Liver (tissue), 9 donors: ENCODE measurements around the gene CCNY. TPM values are rescaled to one million over a fixed set of nuclear protein-coding genes. Genes with fewer than 3 reads are reported as not detected.
A peak's percentile ranks its signal among the peaks of the same experiment; 100 is the strongest.

Experiments
- DNase-seq: peaks from one replicate; pipeline ENCODE4 v3.0.0-alpha.2; 2017; ENCODE audit warnings: low spot score
- H3K27ac ChIP-seq, 2 donors: one replicate each; pipeline ENCODE4 v1.7.0; 2013; ENCODE audit warnings: inconsistent platforms in 2 of 2, low read length in 2 of 2, control low read depth in 1 of 2, low read depth in 1 of 2, mild to moderate bottlenecking in 1 of 2
- H3K27me3 ChIP-seq, 4 donors: one replicate each; pipeline versions ENCODE4 v1.6.1 to v1.7.0; 2013; ENCODE audit warnings: low read length in 3 of 4, inconsistent platforms in 1 of 4, mild to moderate bottlenecking in 1 of 4, moderate library complexity in 1 of 4; ENCODE audit not compliant: control insufficient read depth in 4 of 4, insufficient read depth in 4 of 4
- H3K36me3 ChIP-seq, 4 donors: one replicate each; pipeline versions ENCODE4 v1.6.1 to v1.7.0; 2013; ENCODE audit warnings: low read length in 3 of 4, mild to moderate bottlenecking in 3 of 4, low read depth in 1 of 4, moderate library complexity in 1 of 4; ENCODE audit not compliant: control insufficient read depth in 4 of 4, insufficient read depth in 3 of 4
- H3K4me1 ChIP-seq, 4 donors: one replicate each; pipeline versions ENCODE4 v1.6.1 to v1.7.0; 2013; ENCODE audit warnings: low read length in 3 of 4, mild to moderate bottlenecking in 3 of 4, moderate library complexity in 1 of 4; ENCODE audit not compliant: control insufficient read depth in 4 of 4, insufficient read depth in 4 of 4
- H3K4me3 ChIP-seq, 3 donors: one replicate each; pipeline versions ENCODE4 v1.6.1 to v1.7.0; 2013; ENCODE audit warnings: low read length in 3 of 3, control low read depth in 1 of 3, low read depth in 1 of 3, mild to moderate bottlenecking in 1 of 3
- H3K9ac ChIP-seq, 2 donors: one replicate each; pipeline ENCODE4 v1.7.0; 2013; ENCODE audit warnings: low read length in 2 of 2, mild to moderate bottlenecking in 2 of 2, moderate library complexity in 2 of 2, control low read depth in 1 of 2, low read depth in 1 of 2
- H3K9me3 ChIP-seq, 4 donors: one replicate each; pipeline versions ENCODE4 v1.6.1 to v1.7.0; 2013; ENCODE audit warnings: low read length in 3 of 4; ENCODE audit not compliant: control insufficient read depth in 4 of 4
- EGR1 ChIP-seq, 2 donors: IDR thresholded peaks; 2 replicates each; pipeline ENCODE4 v1.6.1; 2016 to 2018; ENCODE audit warnings: antibody characterized with exemption in 2 of 2, low read depth in 2 of 2
- FOXA2 ChIP-seq: IDR thresholded peaks from 2 replicates; pipeline ENCODE4 v1.6.1; 2016; ENCODE audit warnings: antibody characterized with exemption
- GABPA ChIP-seq, 2 donors: IDR thresholded peaks in 1 of 2; conservative IDR thresholded peaks in 1 of 2; 2 replicates each; pipeline ENCODE4 v1.6.1; 2016; ENCODE audit warnings: antibody characterized with exemption in 2 of 2, mild to moderate bottlenecking in 1 of 2, moderate library complexity in 1 of 2
- HNF4A ChIP-seq, 2 donors: conservative IDR thresholded peaks; 2 replicates each; pipeline ENCODE4 v1.6.1; 2016; ENCODE audit warnings: antibody characterized with exemption in 2 of 2, mild to moderate bottlenecking in 2 of 2
- HNF4G ChIP-seq: IDR thresholded peaks from 2 replicates; pipeline ENCODE4 v1.6.1; 2016; ENCODE audit warnings: antibody characterized with exemption
- JUND ChIP-seq, 2 donors: IDR thresholded peaks; 2 replicates each; pipeline ENCODE4 v1.6.1; 2016; ENCODE audit warnings: antibody characterized with exemption in 2 of 2
- NR2F2 ChIP-seq: IDR thresholded peaks from 2 replicates; pipeline ENCODE4 v1.6.1; 2016; ENCODE audit warnings: antibody characterized with exemption
- RAD21 ChIP-seq, 2 donors: IDR thresholded peaks; 2 replicates each; pipeline ENCODE4 v1.6.1; 2016; ENCODE audit warnings: antibody characterized with exemption in 2 of 2, mild to moderate bottlenecking in 2 of 2
- RXRA ChIP-seq, 2 donors: IDR thresholded peaks; 2 replicates each; pipeline ENCODE4 v1.6.1; 2017 to 2018; ENCODE audit warnings: antibody characterized with exemption in 2 of 2, mild to moderate bottlenecking in 1 of 2
- SP1 ChIP-seq: IDR thresholded peaks from 2 replicates; pipeline ENCODE4 v1.6.1; 2018; ENCODE audit warnings: antibody characterized with exemption, mild to moderate bottlenecking
- TAF1 ChIP-seq: conservative IDR thresholded peaks from 2 replicates; pipeline ENCODE4 v1.6.1; 2016; ENCODE audit warnings: antibody characterized with exemption, mild to moderate bottlenecking
- YY1 ChIP-seq: IDR thresholded peaks from 2 replicates; pipeline ENCODE4 v1.6.1; 2016; ENCODE audit warnings: antibody characterized with exemption, mild to moderate bottlenecking
- WGBS: extraction: QIAGEN DNeasy Blood & Tissue Kit; methylation state at CpG from one replicate; pipeline ENCODE4 v1.1.7; 2013; 5-methylcytosine and 5-hydroxymethylcytosine counted together
- polyA plus RNA-seq, 2 donors: library from polyadenylated mRNA; stranded (reverse) in 1 of 2; unstranded in 1 of 2; fragments of 200-250 nt in 1 of 2; fragments of >200 nt in 1 of 2; fragmentation: Nextera tagmentation in 1 of 2; extraction: Ambion mirVana in 1 of 2; gene quantifications; one replicate each; pipeline versions ENCODE4 v1.2.1 to v1.2.3, GENCODE V29; 2013 to 2015
- total RNA-seq, 2 donors: library from RNA; depleted of rRNA; stranded (reverse); fragments of >200 nt; gene quantifications; one replicate each; pipeline ENCODE4 v1.2.3, GENCODE V29; 2014
- TF ChIP-seq, protein P1 (sequence below): fragments of 150-350 bp; IDR thresholded peaks from 2 replicates; pipeline ENCODE4 v1.5.1; 2017; ENCODE audit warnings: improper control_type of control experiment, low read depth, low read length; ENCODE audit not compliant: missing input control
- TF ChIP-seq, protein P2 (sequence below): IDR thresholded peaks from 2 replicates; pipeline ENCODE4 v1.6.1; 2016; ENCODE audit warnings: antibody characterized with exemption, mild to moderate bottlenecking
- TF ChIP-seq, protein P3 (sequence below): IDR thresholded peaks from 2 replicates; pipeline ENCODE4 v1.6.1; 2016; ENCODE audit warnings: antibody characterized with exemption
- TF ChIP-seq, protein P4 (sequence below): IDR thresholded peaks from 2 replicates; pipeline ENCODE4 v1.6.1; 2016; ENCODE audit warnings: antibody characterized with exemption
- TF ChIP-seq, protein P5 (sequence below): IDR thresholded peaks from 2 replicates; pipeline ENCODE4 v1.6.1; 2016; ENCODE audit warnings: antibody characterized with exemption
- donor health status: healthy.
- donor health status: healthy.
- donor health status: healthy.
- donor health status: healthy.
- donor health status: healthy.

Gene CCNY
- total and polyA plus RNA-seq, 4 donors: 17.6 to 38.4 (median 21.8) TPM

DNA sequence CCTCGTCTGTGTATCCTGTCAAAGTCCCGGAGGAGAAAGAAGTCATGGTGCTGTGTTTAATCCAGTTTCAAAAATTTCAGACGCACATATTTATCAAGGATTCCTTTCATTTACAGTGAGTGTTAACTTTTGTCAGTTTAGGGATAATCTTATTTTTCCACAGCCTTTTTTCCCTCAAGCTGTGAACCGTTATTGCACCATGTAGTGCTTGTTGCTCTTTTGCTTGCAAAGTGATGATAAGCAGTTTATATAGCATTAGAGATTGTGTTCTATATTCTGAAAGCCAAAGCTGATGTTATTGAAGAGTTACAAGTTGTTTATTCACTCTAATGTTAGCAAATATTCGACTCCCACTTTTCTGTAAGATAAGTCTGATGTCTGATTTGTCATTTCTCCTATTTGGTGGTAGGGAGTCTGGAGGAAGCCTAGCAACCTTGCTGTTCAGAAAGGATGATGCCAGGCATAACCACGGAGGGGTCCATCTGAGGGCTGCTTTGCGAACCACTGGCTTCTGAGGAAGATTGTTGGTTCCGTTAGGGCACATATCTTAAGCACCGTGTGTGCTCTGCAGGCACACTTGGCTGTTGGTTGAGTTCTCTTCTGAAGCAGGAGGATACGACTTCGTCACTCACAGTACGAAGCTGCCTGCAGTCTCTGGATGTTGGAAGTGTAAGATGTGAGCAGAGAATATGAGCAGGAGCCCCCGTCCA lies 11.7 kb downstream of the CCNY start:
- no peak overlapping the region for H3K9ac ChIP-seq
- H3K36me3 ChIP-seq: no peaks in the 10 kb centered on the region
- H3K9me3 ChIP-seq: no peaks in the 10 kb centered on the region
- no peak overlapping the region for H3K4me3 ChIP-seq
- 80% methylated on average over 13 of the region's 13 CpGs for WGBS
- no peaks in the 10 kb centered on the region for H3K27me3 ChIP-seq
- DNase-seq: no peak
- peak overlapping the region; percentile 31 to 72 for H3K27ac ChIP-seq
- TF ChIP-seq, protein P1, sequence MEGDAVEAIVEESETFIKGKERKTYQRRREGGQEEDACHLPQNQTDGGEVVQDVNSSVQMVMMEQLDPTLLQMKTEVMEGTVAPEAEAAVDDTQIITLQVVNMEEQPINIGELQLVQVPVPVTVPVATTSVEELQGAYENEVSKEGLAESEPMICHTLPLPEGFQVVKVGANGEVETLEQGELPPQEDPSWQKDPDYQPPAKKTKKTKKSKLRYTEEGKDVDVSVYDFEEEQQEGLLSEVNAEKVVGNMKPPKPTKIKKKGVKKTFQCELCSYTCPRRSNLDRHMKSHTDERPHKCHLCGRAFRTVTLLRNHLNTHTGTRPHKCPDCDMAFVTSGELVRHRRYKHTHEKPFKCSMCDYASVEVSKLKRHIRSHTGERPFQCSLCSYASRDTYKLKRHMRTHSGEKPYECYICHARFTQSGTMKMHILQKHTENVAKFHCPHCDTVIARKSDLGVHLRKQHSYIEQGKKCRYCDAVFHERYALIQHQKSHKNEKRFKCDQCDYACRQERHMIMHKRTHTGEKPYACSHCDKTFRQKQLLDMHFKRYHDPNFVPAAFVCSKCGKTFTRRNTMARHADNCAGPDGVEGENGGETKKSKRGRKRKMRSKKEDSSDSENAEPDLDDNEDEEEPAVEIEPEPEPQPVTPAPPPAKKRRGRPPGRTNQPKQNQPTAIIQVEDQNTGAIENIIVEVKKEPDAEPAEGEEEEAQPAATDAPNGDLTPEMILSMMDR: no peak
- TF ChIP-seq SP1: no peak
- no peak for TF ChIP-seq RXRA (IDR thresholded peaks at IDR 0.05)
- no peak for TF ChIP-seq FOXA2
- TF ChIP-seq, protein P2, sequence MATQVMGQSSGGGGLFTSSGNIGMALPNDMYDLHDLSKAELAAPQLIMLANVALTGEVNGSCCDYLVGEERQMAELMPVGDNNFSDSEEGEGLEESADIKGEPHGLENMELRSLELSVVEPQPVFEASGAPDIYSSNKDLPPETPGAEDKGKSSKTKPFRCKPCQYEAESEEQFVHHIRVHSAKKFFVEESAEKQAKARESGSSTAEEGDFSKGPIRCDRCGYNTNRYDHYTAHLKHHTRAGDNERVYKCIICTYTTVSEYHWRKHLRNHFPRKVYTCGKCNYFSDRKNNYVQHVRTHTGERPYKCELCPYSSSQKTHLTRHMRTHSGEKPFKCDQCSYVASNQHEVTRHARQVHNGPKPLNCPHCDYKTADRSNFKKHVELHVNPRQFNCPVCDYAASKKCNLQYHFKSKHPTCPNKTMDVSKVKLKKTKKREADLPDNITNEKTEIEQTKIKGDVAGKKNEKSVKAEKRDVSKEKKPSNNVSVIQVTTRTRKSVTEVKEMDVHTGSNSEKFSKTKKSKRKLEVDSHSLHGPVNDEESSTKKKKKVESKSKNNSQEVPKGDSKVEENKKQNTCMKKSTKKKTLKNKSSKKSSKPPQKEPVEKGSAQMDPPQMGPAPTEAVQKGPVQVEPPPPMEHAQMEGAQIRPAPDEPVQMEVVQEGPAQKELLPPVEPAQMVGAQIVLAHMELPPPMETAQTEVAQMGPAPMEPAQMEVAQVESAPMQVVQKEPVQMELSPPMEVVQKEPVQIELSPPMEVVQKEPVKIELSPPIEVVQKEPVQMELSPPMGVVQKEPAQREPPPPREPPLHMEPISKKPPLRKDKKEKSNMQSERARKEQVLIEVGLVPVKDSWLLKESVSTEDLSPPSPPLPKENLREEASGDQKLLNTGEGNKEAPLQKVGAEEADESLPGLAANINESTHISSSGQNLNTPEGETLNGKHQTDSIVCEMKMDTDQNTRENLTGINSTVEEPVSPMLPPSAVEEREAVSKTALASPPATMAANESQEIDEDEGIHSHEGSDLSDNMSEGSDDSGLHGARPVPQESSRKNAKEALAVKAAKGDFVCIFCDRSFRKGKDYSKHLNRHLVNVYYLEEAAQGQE: no peak
- TF ChIP-seq, protein P3, sequence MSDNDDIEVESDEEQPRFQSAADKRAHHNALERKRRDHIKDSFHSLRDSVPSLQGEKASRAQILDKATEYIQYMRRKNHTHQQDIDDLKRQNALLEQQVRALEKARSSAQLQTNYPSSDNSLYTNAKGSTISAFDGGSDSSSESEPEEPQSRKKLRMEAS: no peak
- TF ChIP-seq, protein P4, sequence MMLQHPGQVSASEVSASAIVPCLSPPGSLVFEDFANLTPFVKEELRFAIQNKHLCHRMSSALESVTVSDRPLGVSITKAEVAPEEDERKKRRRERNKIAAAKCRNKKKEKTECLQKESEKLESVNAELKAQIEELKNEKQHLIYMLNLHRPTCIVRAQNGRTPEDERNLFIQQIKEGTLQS: no peak
- TF ChIP-seq, protein P5, sequence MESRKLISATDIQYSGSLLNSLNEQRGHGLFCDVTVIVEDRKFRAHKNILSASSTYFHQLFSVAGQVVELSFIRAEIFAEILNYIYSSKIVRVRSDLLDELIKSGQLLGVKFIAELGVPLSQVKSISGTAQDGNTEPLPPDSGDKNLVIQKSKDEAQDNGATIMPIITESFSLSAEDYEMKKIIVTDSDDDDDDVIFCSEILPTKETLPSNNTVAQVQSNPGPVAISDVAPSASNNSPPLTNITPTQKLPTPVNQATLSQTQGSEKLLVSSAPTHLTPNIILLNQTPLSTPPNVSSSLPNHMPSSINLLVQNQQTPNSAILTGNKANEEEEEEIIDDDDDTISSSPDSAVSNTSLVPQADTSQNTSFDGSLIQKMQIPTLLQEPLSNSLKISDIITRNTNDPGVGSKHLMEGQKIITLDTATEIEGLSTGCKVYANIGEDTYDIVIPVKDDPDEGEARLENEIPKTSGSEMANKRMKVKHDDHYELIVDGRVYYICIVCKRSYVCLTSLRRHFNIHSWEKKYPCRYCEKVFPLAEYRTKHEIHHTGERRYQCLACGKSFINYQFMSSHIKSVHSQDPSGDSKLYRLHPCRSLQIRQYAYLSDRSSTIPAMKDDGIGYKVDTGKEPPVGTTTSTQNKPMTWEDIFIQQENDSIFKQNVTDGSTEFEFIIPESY: no peak
- peaks cover 25 to 65% (median 36%) of the 10 kb centered on the region in 4 donors for H3K4me1 ChIP-seq

DNA sequence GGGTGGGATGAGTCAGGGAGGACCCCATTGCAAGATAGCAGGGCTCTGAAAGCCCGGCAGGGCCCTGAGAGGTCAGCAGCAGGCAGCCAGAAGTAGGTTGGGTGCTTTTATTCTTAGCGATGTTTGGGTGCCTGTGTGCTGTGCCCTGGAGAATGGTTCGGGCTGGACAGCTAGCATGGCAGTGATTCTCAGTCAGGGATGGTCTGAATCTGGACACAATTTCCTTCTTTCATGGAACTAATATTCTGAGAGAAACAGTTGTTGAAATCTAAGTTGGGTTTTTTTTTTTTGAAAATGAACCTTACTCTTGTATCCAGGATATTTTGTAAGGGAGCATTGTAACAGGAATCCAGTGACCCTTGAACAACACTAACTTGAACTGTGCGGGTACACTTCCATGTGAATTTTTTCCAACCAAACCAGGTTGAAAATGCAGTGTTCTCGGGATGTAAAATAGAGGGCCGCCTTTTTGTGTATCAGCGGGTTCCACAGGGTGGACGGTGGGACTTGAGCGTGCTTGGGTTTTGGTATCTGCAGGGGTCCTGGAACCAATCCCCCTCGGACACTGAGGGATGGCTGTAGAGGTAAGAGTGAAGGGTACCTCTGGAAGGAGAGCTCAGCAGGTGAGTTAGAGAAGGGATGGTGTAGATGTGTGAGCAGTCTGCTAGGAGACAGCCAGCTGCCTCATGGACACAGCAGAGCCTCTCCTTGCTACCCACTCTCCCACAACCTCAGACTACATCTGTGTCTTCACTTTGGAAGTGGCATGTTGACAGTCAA lies 12.5 kb downstream of the CCNY start:
- Histone ChIP-seq H3K4me3 (no peak overlapping the region), H3K36me3 (no peaks in the 10 kb centered on the region), H3K4me1 (peaks cover 26 to 65% (median 36%) of the 10 kb centered on the region in 4 donors), H3K9ac (no peak overlapping the region), H3K27ac (peak overlapping the region; percentile 46 to 72), H3K27me3 (no peaks in the 10 kb centered on the region), H3K9me3 (no peaks in the 10 kb centered on the region)
- WGBS: 65% methylated on average over 10 of the region's 10 CpGs
- no peak for DNase-seq
- TF ChIP-seq, protein P5: no peak
- TF ChIP-seq, protein P3: no peak
- TF ChIP-seq RAD21 (IDR thresholded peaks at IDR 0.05) (no peak), FOXA2 (no peak), TAF1 (no peak), SP1 (peak; percentile 56), YY1 (peak; percentile 20), JUND (IDR thresholded peaks at IDR 0.05) (peak in 1 of 2 donors; percentile 32), RXRA (IDR thresholded peaks at IDR 0.05) (peak; percentile 55 to 78), GABPA (IDR thresholded peaks at IDR 0.05 in 1 of 2, conservative IDR thresholded peaks at IDR 0.05 in 1 of 2) (no peak), HNF4A (conservative IDR thresholded peaks at IDR 0.05) (peak; percentile 82 to 84), NR2F2 (no peak), HNF4G (no peak), EGR1 (IDR thresholded peaks at IDR 0.05; ENCODE audit: low read depth in 2 of 2) (no peak)
- TF ChIP-seq, protein P4: no peak
